Sigmoid colon (tissue), 7 donors: ENCODE measurements around the gene ELFN1. TPM values are rescaled to one million over a fixed set of nuclear protein-coding genes. Genes with fewer than 3 reads are reported as not detected.

Experiments
- DNase-seq: peaks from one replicate; pipeline ENCODE4 v3.0.0-alpha.2; 2019
- H3K27ac ChIP-seq, 4 donors: fragments of 200-600 bp; sonication (generic); one replicate each; pipeline ENCODE4 v1.5.1; 2016 to 2019; ENCODE audit warnings: mild to moderate bottlenecking in 1 of 4
- H3K27me3 ChIP-seq, 3 donors: fragments of 200-600 bp; sonication (generic); one replicate each; pipeline ENCODE4 v1.5.1; 2019; ENCODE audit warnings: mild to moderate bottlenecking in 1 of 3
- H3K36me3 ChIP-seq, 4 donors: fragments of 200-600 bp; sonication (generic); one replicate each; pipeline ENCODE4 v1.5.1; 2016 to 2019
- H3K4me1 ChIP-seq, 4 donors: fragments of 200-600 bp; sonication (generic); one replicate each; pipeline ENCODE4 v1.5.1; 2017 to 2019
- H3K4me3 ChIP-seq, 4 donors: fragments of 200-600 bp; sonication (generic); one replicate each; pipeline ENCODE4 v1.5.1; 2017 to 2019; ENCODE audit warnings: mild to moderate bottlenecking in 2 of 4, moderate library complexity in 1 of 4
- H3K9me3 ChIP-seq, 4 donors: fragments of 200-600 bp in 3 of 4; sonication (generic) in 3 of 4; one replicate each; pipeline versions ENCODE4 v1.5.1 to v1.6.1; 2013 to 2019
- CTCF ChIP-seq, 4 experiments: fragments of 450-650 bp in 3 of 4; fragments of 200-600 bp in 1 of 4; IDR thresholded peaks; one replicate each; pipeline ENCODE4 v1.5.1; 2016 to 2019; ENCODE audit warnings: antibody characterized with exemption in 4 of 4, mild to moderate bottlenecking in 3 of 4, moderate library complexity in 2 of 4
- EP300 ChIP-seq, 4 donors: sonication (generic); formaldehyde crosslinking; IDR thresholded peaks; one replicate each; pipeline ENCODE4 v1.6.1; 2017; ENCODE audit warnings: antibody characterized with exemption in 4 of 4
- POLR2A ChIP-seq, 2 donors: fragments of 450-650 bp; IDR thresholded peaks; one replicate each; pipeline ENCODE4 v1.6.1; 2016; ENCODE audit warnings: antibody characterized with exemption in 2 of 2, mild to moderate bottlenecking in 2 of 2, moderate library complexity in 2 of 2
- POLR2AphosphoS5 ChIP-seq, 4 donors: sonication (generic); formaldehyde crosslinking; IDR thresholded peaks; one replicate each; pipeline ENCODE4 v1.6.1; 2017; ENCODE audit warnings: antibody characterized with exemption in 4 of 4
- WGBS, 2 donors: extraction: QIAGEN DNeasy Blood & Tissue Kit; methylation state at CpG; one replicate each; pipeline ENCODE4 v1.1.7; 2013; 5-methylcytosine and 5-hydroxymethylcytosine counted together
- intact Hi-C: fragments of 100-400 bp; cut with DNase I; formaldehyde crosslinking; loops from one replicate; pipeline ENCODE4 v1.15.1; 2023
- polyA plus RNA-seq, 3 donors: library from polyadenylated mRNA; stranded (reverse); fragments of 200-250 nt; gene quantifications; one replicate each; pipeline ENCODE4 v1.2.3, GENCODE V29; 2013
- total RNA-seq, 4 donors: library from RNA; depleted of rRNA; stranded (reverse); fragments of >200 nt; gene quantifications; one replicate each; pipeline ENCODE4 v1.1.0, GENCODE V29; 2016
- donor health status: healthy with polysubstance abuse.
- donor health status: Bipolar disorder and iron deficiency.
- donor health status: healthy.

Gene ELFN1
- total and polyA plus RNA-seq, 7 donors, result 0.33 to 0.83 (median 0.54) TPM; not detected in 2

- WGBS, 2 donors, result 91 to 94% methylated on average over 6 of the region's 6 CpGs
- H3K4me3 ChIP-seq, result no peak overlapping the region
- no peaks in the 10 kb centered on the region for H3K9me3 ChIP-seq
- TF ChIP-seq CTCF (IDR thresholded peaks at IDR 0.05), result no peak
- TF ChIP-seq POLR2AphosphoS5 (IDR thresholded peaks at IDR 0.05), result no peak
- TF ChIP-seq POLR2A (IDR thresholded peaks at IDR 0.05), result no peak
- TF ChIP-seq EP300 (IDR thresholded peaks at IDR 0.05), result no peak
- H3K4me1 ChIP-seq, result no peaks in the 10 kb centered on the region
- H3K27ac ChIP-seq, result no peak overlapping the region
- no peaks in the 10 kb centered on the region for H3K36me3 ChIP-seq
- intact Hi-C loops, result no loop called here
- H3K27me3 ChIP-seq, result peaks cover 0 to 4% (median 0%) of the 10 kb centered on the region in 3 donors
- DNase-seq, result no peak
These were observed 100.3 kb downstream of the ELFN1 start for GRCh38 chr7:1770331-1770730.

DNA sequence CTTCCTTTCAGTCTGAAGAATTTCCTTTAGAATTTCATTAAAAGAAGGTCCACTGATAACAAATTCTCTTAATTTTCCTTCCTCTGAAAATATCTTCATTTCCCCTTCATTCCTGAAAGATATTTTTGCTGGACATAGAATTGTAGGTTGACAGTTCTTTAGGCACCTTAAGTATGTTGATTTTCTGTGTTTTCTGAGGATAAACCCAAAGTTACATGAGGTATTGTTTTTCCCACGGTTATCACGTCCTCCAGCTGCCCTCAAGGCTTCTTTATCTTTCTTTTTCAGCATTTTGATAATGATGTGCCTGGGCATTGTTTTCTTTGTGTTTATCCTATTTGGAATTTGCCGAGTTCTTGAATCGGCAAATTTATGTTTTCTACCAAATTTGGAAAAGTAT, 105.3 kb downstream of the ELFN1 start:
- H3K27me3 ChIP-seq, result no peaks in the 10 kb centered on the region
- no peaks in the 10 kb centered on the region for H3K9me3 ChIP-seq
- TF ChIP-seq POLR2AphosphoS5 (IDR thresholded peaks at IDR 0.05) (no peak), POLR2A (IDR thresholded peaks at IDR 0.05) (no peak), CTCF (IDR thresholded peaks at IDR 0.05) (no peak), EP300 (IDR thresholded peaks at IDR 0.05) (no peak)
- H3K27ac ChIP-seq, result no peak overlapping the region
- no peak for DNase-seq
- H3K4me1 ChIP-seq, result no peaks in the 10 kb centered on the region
- intact Hi-C loops, result no loop called here
- H3K4me3 ChIP-seq, result no peak overlapping the region
- no peaks in the 10 kb centered on the region for H3K36me3 ChIP-seq
- WGBS, 2 donors, result 69 to 78% methylated on average over 4 of the region's 4 CpGs

DNA sequence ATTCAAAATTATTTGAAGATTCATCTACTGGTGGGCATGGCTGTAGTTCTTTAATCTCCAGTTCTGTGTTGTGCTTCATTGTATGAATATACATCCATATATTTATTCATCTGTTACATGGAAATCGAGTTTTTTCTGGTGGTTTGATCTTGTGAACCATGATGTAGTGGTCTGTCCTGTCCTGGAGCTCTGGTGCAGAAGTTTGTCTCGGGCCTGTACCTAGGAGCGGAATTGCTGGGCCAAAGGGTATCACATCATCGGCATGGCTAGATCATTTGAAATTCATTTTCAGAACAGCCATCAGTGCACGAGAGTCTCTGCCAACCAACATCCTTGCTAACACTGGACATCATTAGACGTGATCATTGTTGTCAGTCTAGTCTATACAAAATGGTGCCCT, 107.0 kb downstream of the ELFN1 start:
- no peaks in the 10 kb centered on the region for H3K27me3 ChIP-seq
- no peak overlapping the region for H3K27ac ChIP-seq
- WGBS, 2 donors, result 73 to 78% methylated on average over 6 of the region's 6 CpGs
- no peaks in the 10 kb centered on the region for H3K36me3 ChIP-seq
- DNase-seq, result no peak
- no peaks in the 10 kb centered on the region for H3K9me3 ChIP-seq
- TF ChIP-seq CTCF (IDR thresholded peaks at IDR 0.05) (no peak), EP300 (IDR thresholded peaks at IDR 0.05) (no peak), POLR2A (IDR thresholded peaks at IDR 0.05) (no peak), POLR2AphosphoS5 (IDR thresholded peaks at IDR 0.05) (no peak)
- H3K4me3 ChIP-seq, result no peak overlapping the region
- intact Hi-C loops, result no loop called here
- H3K4me1 ChIP-seq, result no peaks in the 10 kb centered on the region

GRCh38 chr7:1779445-1779844, 109.4 kb downstream of the ELFN1 start:
- WGBS, 2 donors, result 88 to 90% methylated on average over 14 of the region's 14 CpGs
- no peak for DNase-seq
- Histone ChIP-seq H3K27me3 (no peaks in the 10 kb centered on the region), H3K4me1 (no peaks in the 10 kb centered on the region), H3K4me3 (no peak overlapping the region), H3K27ac (no peak overlapping the region), H3K36me3 (no peaks in the 10 kb centered on the region), H3K9me3 (no peaks in the 10 kb centered on the region)
- TF ChIP-seq CTCF (IDR thresholded peaks at IDR 0.05) (no peak), EP300 (IDR thresholded peaks at IDR 0.05) (no peak), POLR2AphosphoS5 (IDR thresholded peaks at IDR 0.05) (no peak), POLR2A (IDR thresholded peaks at IDR 0.05) (no peak)
- intact Hi-C loops, result no loop called here

DNA sequence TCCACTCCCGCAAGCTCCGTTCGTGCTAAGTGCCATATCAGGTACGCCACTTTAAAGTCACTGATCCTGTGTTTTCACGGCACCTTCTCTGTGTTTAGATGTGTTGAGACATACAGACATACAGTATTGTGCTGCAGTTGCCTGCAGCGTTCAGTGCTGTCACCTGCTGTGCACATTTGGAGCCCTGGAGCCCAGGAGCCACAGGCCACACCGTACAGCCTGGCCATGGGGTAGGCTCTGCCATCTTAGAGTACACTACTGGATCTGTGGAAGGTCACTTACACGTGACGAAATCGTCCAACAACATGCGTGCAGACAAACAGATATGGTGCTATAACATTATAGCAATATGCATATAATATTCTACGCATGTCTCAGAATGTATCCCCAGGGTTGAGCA, 111.3 kb downstream of the ELFN1 start:
- DNase-seq, result no peak
- 85 to 94% methylated on average over 12 of the region's 12 CpGs for WGBS, 2 donors

More for the DNA sequence above, 111.3 kb downstream of the ELFN1 start:
- Histone ChIP-seq H3K4me1 (no peaks in the 10 kb centered on the region), H3K27ac (no peak overlapping the region), H3K36me3 (no peaks in the 10 kb centered on the region), H3K27me3 (no peaks in the 10 kb centered on the region), H3K9me3 (peaks cover 0 to 7% (median 3%) of the 10 kb centered on the region in 4 donors), H3K4me3 (no peak overlapping the region)
- TF ChIP-seq POLR2AphosphoS5 (IDR thresholded peaks at IDR 0.05) (no peak), CTCF (IDR thresholded peaks at IDR 0.05) (no peak), POLR2A (IDR thresholded peaks at IDR 0.05) (no peak), EP300 (IDR thresholded peaks at IDR 0.05) (no peak)
- intact Hi-C loops, result no loop called here
